Ovary (tissue), 9 donors: ENCODE measurements around the gene FHOD3. TPM values are rescaled to one million over a fixed set of nuclear protein-coding genes. Genes with fewer than 3 reads are reported as not detected.

Experiments used
- DNase-seq, 5 donors: peaks; one replicate each; pipeline ENCODE4 v3.0.0-alpha.2; 2019 to 2020
- H3K27ac ChIP-seq, 2 donors: fragments of 200-600 bp; one replicate each; pipeline versions ENCODE4 v1.5.1 to v1.8.0; 2019 to 2022
- H3K27me3 ChIP-seq: fragments of 200-600 bp; one replicate; pipeline ENCODE4 v1.8.0; 2022
- H3K36me3 ChIP-seq: fragments of 200-600 bp; sonication (generic); one replicate; pipeline ENCODE4 v1.5.1; 2019
- H3K4me1 ChIP-seq: one replicate; pipeline ENCODE4 v1.8.1; 2013; ENCODE audit warnings: mild to moderate bottlenecking, moderate library complexity; ENCODE audit not compliant: insufficient read depth
- H3K4me3 ChIP-seq: fragments of 200-600 bp; sonication (generic); one replicate; pipeline ENCODE4 v1.5.1; 2017
- H3K9me3 ChIP-seq, 2 donors: fragments of 200-600 bp in 1 of 2; sonication (generic) in 1 of 2; one replicate each; pipeline versions ENCODE4 v1.5.1 to v1.8.1; 2013 to 2019; ENCODE audit warnings: mild to moderate bottlenecking in 1 of 2, moderate library complexity in 1 of 2
- CTCF ChIP-seq, 3 donors: fragments of 450-650 bp in 2 of 3; fragments of 200-600 bp in 1 of 3; IDR thresholded peaks; one replicate each; pipeline versions ENCODE4 v1.5.1 to v1.8.0; 2016 to 2022; ENCODE audit warnings: antibody characterized with exemption in 3 of 3, mild to moderate bottlenecking in 1 of 3
- EP300 ChIP-seq: sonication (generic); formaldehyde crosslinking; IDR thresholded peaks from one replicate; pipeline ENCODE4 v1.6.1; 2017; ENCODE audit warnings: antibody characterized with exemption
- POLR2A ChIP-seq: fragments of 450-650 bp; IDR thresholded peaks from one replicate; pipeline ENCODE4 v1.6.1; 2017; ENCODE audit warnings: antibody characterized with exemption, mild to moderate bottlenecking, moderate library complexity
- WGBS, 3 donors: extraction: QIAGEN DNeasy Blood & Tissue Kit in 1 of 3; methylation state at CpG; one replicate each; pipeline versions ENCODE4 v1.1.5 to v1.1.7; 2013 to 2017; 5-methylcytosine and 5-hydroxymethylcytosine counted together
- intact Hi-C, 4 donors: fragments of 100-400 bp; cut with DNase I; formaldehyde crosslinking; loops; one replicate each; pipeline versions ENCODE4 v1.11.0 to v1.15.1; 2022 to 2023
- polyA plus RNA-seq, 2 donors: library from polyadenylated mRNA; stranded (reverse); fragments of 200-250 nt in 1 of 2; fragments of 350-450 nt in 1 of 2; fragmentation: Illumina TruSeq in 1 of 2; extraction: RNeasy Lipid Tissue Mini Kit (QIAGEN cat#74804) in 1 of 2; gene quantifications; one replicate each; pipeline ENCODE4 v1.2.3, GENCODE V29; 2013 to 2014
- total RNA-seq, 7 donors: library from RNA; depleted of rRNA in 2 of 7; stranded (reverse); fragments of >200 nt in 2 of 7; fragmentation: NEBNext Ultra II Directional in 3 of 7; extraction: Animal tissue kit (Norgen Biotek cat#: 25700) in 3 of 7; gene quantifications; one replicate each; pipeline versions ENCODE4 v1.1.0 to v1.2.4, GENCODE V29; 2016 to 2023
- donor health status: DM: no; HTN: no; CAD: no; lungs with moderate emphysema.
- donor health status: DM: no; HTN: no; CAD: no.
- donor health status: Bipolar disorder and iron deficiency.
- donor health status: DM: yes; HTN: yes; CAD: no.
- donor health status: DM: no; HTN: no; CAD: no.
- donor health status: DM: yes; HTN: yes; CAD: no.

Gene FHOD3
- total and polyA plus RNA-seq, 9 donors: 3.5 to 62.5 (median 11.0) TPM

- no peak overlapping the region for H3K27ac ChIP-seq
- intact Hi-C loops: no loop called here
- TF ChIP-seq POLR2A (no peak), CTCF (IDR thresholded peaks at IDR 0.05) (no peak), EP300 (no peak)
- no peaks in the 10 kb centered on the region for H3K9me3 ChIP-seq
- no peaks in the 10 kb centered on the region for H3K36me3 ChIP-seq
- no peak overlapping the region for H3K4me3 ChIP-seq
- peaks cover 3% of the 10 kb centered on the region for H3K4me1 ChIP-seq
- no peak for DNase-seq
- 89 to 93% (median 93%) methylated on average over 8 of the region's 8 CpGs for WGBS, 3 donors
- no peaks in the 10 kb centered on the region for H3K27me3 ChIP-seq
Observed at GRCh38 chr18:36516258-36516657, 218.7 kb downstream of the FHOD3 start.

GRCh38 chr18:36516726-36517125 lies 219.2 kb downstream of the FHOD3 start:
- no peaks in the 10 kb centered on the region for H3K36me3 ChIP-seq
- no peak for DNase-seq
- H3K4me1 ChIP-seq: peaks cover 2% of the 10 kb centered on the region
- no peaks in the 10 kb centered on the region for H3K9me3 ChIP-seq
- H3K4me3 ChIP-seq: no peak overlapping the region
- no peak overlapping the region for H3K27ac ChIP-seq
- no peaks in the 10 kb centered on the region for H3K27me3 ChIP-seq
- WGBS, 3 donors: 79 to 95% (median 93%) methylated on average over 2 of the region's 2 CpGs
- TF ChIP-seq POLR2A: no peak
- TF ChIP-seq EP300: no peak
- no peak for TF ChIP-seq CTCF (IDR thresholded peaks at IDR 0.05)
- intact Hi-C loops: no loop called here

- TF ChIP-seq POLR2A (no peak), EP300 (no peak), CTCF (IDR thresholded peaks at IDR 0.05) (no peak)
- H3K4me1 ChIP-seq: no peaks in the 10 kb centered on the region
- no peak overlapping the region for H3K27ac ChIP-seq
- intact Hi-C loops: no loop called here
- H3K4me3 ChIP-seq: no peak overlapping the region
- no peak for DNase-seq
- H3K9me3 ChIP-seq: no peaks in the 10 kb centered on the region
- 71 to 85% (median 78%) methylated on average over 3 of the region's 3 CpGs for WGBS, 3 donors
- no peaks in the 10 kb centered on the region for H3K36me3 ChIP-seq
- H3K27me3 ChIP-seq: no peaks in the 10 kb centered on the region
Observed at GRCh38 chr18:36518839-36519238, 221.3 kb downstream of the FHOD3 start.

GRCh38 chr18:36519358-36519757 lies 221.8 kb downstream of the FHOD3 start:
- intact Hi-C loops: no loop called here
- no peaks in the 10 kb centered on the region for H3K4me1 ChIP-seq
- no peak overlapping the region for H3K4me3 ChIP-seq
- 85 to 95% (median 92%) methylated on average over 3 of the region's 3 CpGs for WGBS, 3 donors
- no peaks in the 10 kb centered on the region for H3K27me3 ChIP-seq
- TF ChIP-seq POLR2A: no peak
- TF ChIP-seq EP300: no peak
- no peak for TF ChIP-seq CTCF (IDR thresholded peaks at IDR 0.05)
- H3K36me3 ChIP-seq: no peaks in the 10 kb centered on the region
- no peaks in the 10 kb centered on the region for H3K9me3 ChIP-seq
- no peak for DNase-seq
- H3K27ac ChIP-seq: no peak overlapping the region

- intact Hi-C loops: no loop called here
- Histone ChIP-seq H3K4me3 (no peak overlapping the region), H3K27me3 (no peaks in the 10 kb centered on the region), H3K36me3 (no peaks in the 10 kb centered on the region), H3K4me1 (no peaks in the 10 kb centered on the region), H3K9me3 (no peaks in the 10 kb centered on the region), H3K27ac (no peak overlapping the region)
- WGBS, 3 donors: 89 to 97% (median 95%) methylated on average over 1 of the region's 1 CpG
- no peak for DNase-seq
- TF ChIP-seq EP300: no peak
- no peak for TF ChIP-seq POLR2A
- TF ChIP-seq CTCF (IDR thresholded peaks at IDR 0.05): no peak
Observed at GRCh38 chr18:36522509-36522908, 225.0 kb downstream of the FHOD3 start.
